Vagina (tissue), 2 donors: Measurements from ENCODE around the gene CSNK1G3.

Experiments
- POLR2AphosphoS5 ChIP-seq, 2 donors: sonication (generic); formaldehyde crosslinking; IDR thresholded peaks; one replicate each; pipeline ENCODE4 v1.9.0; 2017; ENCODE audit warnings: antibody characterized with exemption in 2 of 2, mild to moderate bottlenecking in 2 of 2, low read depth in 1 of 2; ENCODE audit not compliant: insufficient read depth in 1 of 2
- TF ChIP-seq, protein P1 (sequence below), 3 experiments: fragments of 450-650 bp in 2 of 3; fragments of 200-600 bp in 1 of 3; sonication (generic) in 1 of 3; IDR thresholded peaks; one replicate each; pipeline ENCODE4 v1.5.1; 2017 to 2019; ENCODE audit warnings: antibody characterized with exemption in 3 of 3, mild to moderate bottlenecking in 2 of 3, moderate library complexity in 2 of 3

DNA sequence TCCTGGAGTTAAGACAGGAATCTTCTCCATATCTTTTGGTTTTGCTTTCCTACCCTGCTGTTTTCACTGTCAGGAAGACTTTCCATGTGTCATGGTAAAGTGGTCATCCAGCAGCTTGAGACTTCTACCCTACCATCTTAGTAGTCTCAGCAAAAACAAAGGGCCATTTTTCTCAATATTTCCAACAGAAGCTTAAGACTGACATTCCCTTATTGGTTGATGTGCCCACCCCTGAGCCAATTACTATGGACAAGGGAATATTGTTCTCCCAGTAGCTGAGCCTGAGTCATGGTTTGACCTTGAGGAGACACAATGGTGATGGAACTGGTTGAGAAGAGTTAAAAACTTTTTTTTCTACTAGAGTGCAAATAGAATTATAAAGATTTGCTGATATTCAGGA is 105.6 kb downstream of the CSNK1G3 start:
- TF ChIP-seq, protein P1, sequence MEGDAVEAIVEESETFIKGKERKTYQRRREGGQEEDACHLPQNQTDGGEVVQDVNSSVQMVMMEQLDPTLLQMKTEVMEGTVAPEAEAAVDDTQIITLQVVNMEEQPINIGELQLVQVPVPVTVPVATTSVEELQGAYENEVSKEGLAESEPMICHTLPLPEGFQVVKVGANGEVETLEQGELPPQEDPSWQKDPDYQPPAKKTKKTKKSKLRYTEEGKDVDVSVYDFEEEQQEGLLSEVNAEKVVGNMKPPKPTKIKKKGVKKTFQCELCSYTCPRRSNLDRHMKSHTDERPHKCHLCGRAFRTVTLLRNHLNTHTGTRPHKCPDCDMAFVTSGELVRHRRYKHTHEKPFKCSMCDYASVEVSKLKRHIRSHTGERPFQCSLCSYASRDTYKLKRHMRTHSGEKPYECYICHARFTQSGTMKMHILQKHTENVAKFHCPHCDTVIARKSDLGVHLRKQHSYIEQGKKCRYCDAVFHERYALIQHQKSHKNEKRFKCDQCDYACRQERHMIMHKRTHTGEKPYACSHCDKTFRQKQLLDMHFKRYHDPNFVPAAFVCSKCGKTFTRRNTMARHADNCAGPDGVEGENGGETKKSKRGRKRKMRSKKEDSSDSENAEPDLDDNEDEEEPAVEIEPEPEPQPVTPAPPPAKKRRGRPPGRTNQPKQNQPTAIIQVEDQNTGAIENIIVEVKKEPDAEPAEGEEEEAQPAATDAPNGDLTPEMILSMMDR (IDR thresholded peaks at IDR 0.05) = no peak
- no peak for TF ChIP-seq POLR2AphosphoS5 (IDR thresholded peaks at IDR 0.05; ENCODE audit: insufficient read depth in 1 of 2, low read depth in 1 of 2)
